Common myeloid progenitor, CD34-positive (primary cell): ENCODE measurements around the gene VWA3B.

Experiments used
- CTCF ChIA-PET: fragments of 350-600 bp; sonication (Branson Sonifier 250); formaldehyde crosslinking; loops from one replicate; lab custom pipeline; 2021; ENCODE audit warnings: antibody characterized with exemption; lab: Charles Lee
- POLR2A ChIA-PET: fragments of 350-600 bp; sonication (Branson Sonifier 250); formaldehyde crosslinking; loops from one replicate; lab custom pipeline; 2021; ENCODE audit warnings: antibody characterized with exemption; lab: Charles Lee
- DNase-seq, 3 donors: peaks; one replicate each; pipeline versions ENCODE4 v3.0.0 to v3.0.0-alpha.2; 2013
- H3K27ac ChIP-seq, 2 experiments: 1 replicate in 1 of 2; 2 replicates in 1 of 2; pipeline ENCODE4 v1.7.0; 2013; ENCODE audit warnings: inconsistent platforms in 2 of 2, low read length in 2 of 2, mild to moderate bottlenecking in 2 of 2, low read depth in 1 of 2, moderate library complexity in 1 of 2; ENCODE audit not compliant: severe bottlenecking in 2 of 2, insufficient read depth in 1 of 2, poor library complexity in 1 of 2
- H3K27me3 ChIP-seq, 5 experiments: replicated peaks in 2 of 5; 1 replicate in 3 of 5; 2 replicates in 2 of 5; pipeline versions ENCODE4 v1.6.1 to v1.7.0; 2013; ENCODE audit warnings: low read length in 4 of 5, mild to moderate bottlenecking in 2 of 5, moderate library complexity in 2 of 5, inconsistent platforms in 1 of 5; ENCODE audit not compliant: insufficient read depth in 5 of 5, control insufficient read depth in 4 of 5
- H3K36me3 ChIP-seq, 4 experiments: 1 replicate in 2 of 4; 2 replicates in 2 of 4; pipeline versions ENCODE4 v1.6.1 to v1.7.0; 2013; ENCODE audit warnings: low read length in 3 of 4, control low read depth in 1 of 4, mild to moderate bottlenecking in 1 of 4; ENCODE audit not compliant: control insufficient read depth in 4 of 4, insufficient read depth in 4 of 4
- H3K4me1 ChIP-seq, 4 experiments: 1 replicate in 3 of 4; 2 replicates in 1 of 4; pipeline versions ENCODE4 v1.6.1 to v1.7.1; 2013; ENCODE audit warnings: low read length in 3 of 4, mild to moderate bottlenecking in 3 of 4, control low read depth in 1 of 4, inconsistent platforms in 1 of 4, moderate library complexity in 1 of 4; ENCODE audit not compliant: control insufficient read depth in 4 of 4, insufficient read depth in 4 of 4; ENCODE audit errors: control extremely low read depth in 1 of 4
- H3K4me3 ChIP-seq, 7 experiments: 1 replicate in 4 of 7; 2 replicates in 3 of 7; pipeline versions ENCODE4 v1.5.1 to v1.7.0; 2013; ENCODE audit warnings: mild to moderate bottlenecking in 7 of 7, low read length in 6 of 7, moderate library complexity in 6 of 7, inconsistent platforms in 2 of 7, low read depth in 2 of 7, control low read depth in 1 of 7; ENCODE audit not compliant: insufficient read depth in 4 of 7, control insufficient read depth in 1 of 7; ENCODE audit errors: extremely low read depth in 1 of 7
- H3K9me3 ChIP-seq, 5 experiments: 1 replicate in 4 of 5; 2 replicates in 1 of 5; pipeline versions ENCODE4 v1.6.1 to v1.7.1; 2013; ENCODE audit warnings: low read length in 4 of 5, mild to moderate bottlenecking in 2 of 5, inconsistent platforms in 1 of 5, low read depth in 1 of 5, moderate library complexity in 1 of 5; ENCODE audit not compliant: control insufficient read depth in 4 of 5, insufficient read depth in 2 of 5; ENCODE audit errors: control extremely low read depth in 1 of 5
- WGBS: methylation state at CpG from one replicate; pipeline ENCODE4 v1.1.5; 2013; ENCODE audit not compliant: insufficient coverage; 5-methylcytosine and 5-hydroxymethylcytosine counted together

The VWA3B gene

GRCh38 chr2:98295721-98296414 is 208.9 kb downstream of the VWA3B start:
- Histone ChIP-seq H3K27me3 (peaks cover 0 to 22% (median 0%) of the 10 kb centered on the region in 5 experiments), H3K4me3 (no peak overlapping the region), H3K36me3 (no peaks in the 10 kb centered on the region), H3K27ac (no peak overlapping the region), H3K4me1 (no peaks in the 10 kb centered on the region), H3K9me3 (peaks cover 0 to 3% (median 0%) of the 10 kb centered on the region in 5 experiments)
- CTCF ChIA-PET = no interaction called here
- no peak for DNase-seq
- POLR2A ChIA-PET = no interaction called here
- 96% methylated on average over 3 of the region's 9 CpGs for WGBS

- POLR2A ChIA-PET = no interaction called here
- CTCF ChIA-PET = no interaction called here
These were observed 209.5 kb downstream of the VWA3B start for GRCh38 chr2:98296440-98296839.

GRCh38 chr2:98297817-98298682 is 211.1 kb downstream of the VWA3B start:
- 75% methylated on average over 12 of the region's 12 CpGs for WGBS
- Histone ChIP-seq H3K27ac (no peak overlapping the region), H3K9me3 (no peaks in the 10 kb centered on the region), H3K27me3 (peaks cover 0 to 22% (median 0%) of the 10 kb centered on the region in 5 experiments), H3K36me3 (no peaks in the 10 kb centered on the region), H3K4me3 (no peak overlapping the region), H3K4me1 (no peaks in the 10 kb centered on the region)
- POLR2A ChIA-PET = no interaction called here
- CTCF ChIA-PET = no interaction called here
- DNase-seq = no peak

More at GRCh38 chr2:98296440-98296839, 209.5 kb downstream of the VWA3B start:
- Histone ChIP-seq H3K4me3 (no peak overlapping the region), H3K4me1 (no peaks in the 10 kb centered on the region), H3K27ac (no peak overlapping the region), H3K36me3 (no peaks in the 10 kb centered on the region), H3K9me3 (no peaks in the 10 kb centered on the region), H3K27me3 (peaks cover 0 to 22% (median 0%) of the 10 kb centered on the region in 5 experiments)
- 96% methylated on average over 5 of the region's 7 CpGs for WGBS
- no peak for DNase-seq

GRCh38 chr2:98298683-98299164 is 211.8 kb downstream of the VWA3B start:
- POLR2A ChIA-PET = no interaction called here
- WGBS = 100% methylated on average over 2 of the region's 6 CpGs
- no peak overlapping the region for H3K27ac ChIP-seq
- H3K4me3 ChIP-seq = no peak overlapping the region
- no peaks in the 10 kb centered on the region for H3K4me1 ChIP-seq
- H3K36me3 ChIP-seq = no peaks in the 10 kb centered on the region
- no peak for DNase-seq
- peaks cover 0 to 22% (median 0%) of the 10 kb centered on the region in 5 experiments for H3K27me3 ChIP-seq
- H3K9me3 ChIP-seq = no peaks in the 10 kb centered on the region
- CTCF ChIA-PET = no interaction called here

GRCh38 chr2:98299211-98299905 is 212.4 kb downstream of the VWA3B start:
- H3K4me3 ChIP-seq = no peak overlapping the region
- POLR2A ChIA-PET = no interaction called here
- no peaks in the 10 kb centered on the region for H3K36me3 ChIP-seq
- no peak for DNase-seq
- CTCF ChIA-PET = no interaction called here
- no peak overlapping the region for H3K27ac ChIP-seq
- WGBS = 86% methylated on average over 5 of the region's 8 CpGs
- no peaks in the 10 kb centered on the region for H3K4me1 ChIP-seq
- no peaks in the 10 kb centered on the region for H3K9me3 ChIP-seq
- peaks cover 0 to 22% (median 0%) of the 10 kb centered on the region in 5 experiments for H3K27me3 ChIP-seq

GRCh38 chr2:98300141-98300874 is 213.3 kb downstream of the VWA3B start:
- Histone ChIP-seq H3K27ac (no peak overlapping the region), H3K4me1 (no peaks in the 10 kb centered on the region), H3K27me3 (peaks cover 0 to 21% (median 0%) of the 10 kb centered on the region in 5 experiments), H3K36me3 (no peaks in the 10 kb centered on the region), H3K4me3 (no peak overlapping the region), H3K9me3 (no peaks in the 10 kb centered on the region)
- WGBS = 96% methylated on average over 9 of the region's 12 CpGs
- POLR2A ChIA-PET = no interaction called here
- CTCF ChIA-PET = no interaction called here
- no peak for DNase-seq
